C4-2B (cell line): Measurements from ENCODE around the gene SDK2.

Experiments used
- CTCF ChIP-seq: fragments of 450-650 bp; conservative IDR thresholded peaks from 2 replicates; pipeline ENCODE4 v1.5.1; 2017; ENCODE audit warnings: mild to moderate bottlenecking
- ZFX ChIP-seq: fragments of 450-650 bp; IDR thresholded peaks from 2 replicates; pipeline ENCODE4 v1.6.1; 2017

GRCh38 chr17:73614256-73614655, 30.0 kb downstream of the SDK2 start:
- TF ChIP-seq CTCF = no peak
- TF ChIP-seq ZFX = no peak
